Left colon (tissue), 2 donors: ENCODE results near the gene ORC3. TPM values are rescaled to one million over a fixed set of nuclear protein-coding genes. Genes with fewer than 3 reads are reported as not detected.
"Not testable (repeated sequence)": the region's sequence is repeated elsewhere in the genome, so short reads cannot be mapped to it uniquely, and the experiment has no call there.

Source experiments
- ATAC-seq: fragments of 200-7000 bp; cut with Tn5 transposase; one replicate; pipeline ENCODE4 v1.9.1; 2020; ENCODE audit warnings: mild to moderate bottlenecking, moderate library complexity
- DNase-seq, 2 donors: peaks; one replicate each; pipeline ENCODE4 v3.0.0-alpha.2; 2020
- intact Hi-C, 2 donors: fragments of 100-400 bp; cut with DNase I in 1 of 2; cut with micrococcal nuclease in 1 of 2; formaldehyde crosslinking; loops; one replicate each; pipeline versions ENCODE4 v1.11.2 to v1.14.0; 2022; cut with DNase I, micrococcal nuclease
- total RNA-seq, 2 donors: library from RNA; stranded (reverse); fragmentation: NEBNext Ultra II Directional; extraction: Animal tissue kit (Norgen Biotek cat#: 25700); gene quantifications; one replicate each; pipeline ENCODE4 v1.2.1, GENCODE V29; 2021
- donor health status: DM: no; HTN: no; CAD: no.
- donor health status: DM: yes; HTN: yes; CAD: no.

The ORC3 gene
- total RNA-seq, 2 donors from 2014 or later = 11.3 to 11.9 TPM

DNA sequence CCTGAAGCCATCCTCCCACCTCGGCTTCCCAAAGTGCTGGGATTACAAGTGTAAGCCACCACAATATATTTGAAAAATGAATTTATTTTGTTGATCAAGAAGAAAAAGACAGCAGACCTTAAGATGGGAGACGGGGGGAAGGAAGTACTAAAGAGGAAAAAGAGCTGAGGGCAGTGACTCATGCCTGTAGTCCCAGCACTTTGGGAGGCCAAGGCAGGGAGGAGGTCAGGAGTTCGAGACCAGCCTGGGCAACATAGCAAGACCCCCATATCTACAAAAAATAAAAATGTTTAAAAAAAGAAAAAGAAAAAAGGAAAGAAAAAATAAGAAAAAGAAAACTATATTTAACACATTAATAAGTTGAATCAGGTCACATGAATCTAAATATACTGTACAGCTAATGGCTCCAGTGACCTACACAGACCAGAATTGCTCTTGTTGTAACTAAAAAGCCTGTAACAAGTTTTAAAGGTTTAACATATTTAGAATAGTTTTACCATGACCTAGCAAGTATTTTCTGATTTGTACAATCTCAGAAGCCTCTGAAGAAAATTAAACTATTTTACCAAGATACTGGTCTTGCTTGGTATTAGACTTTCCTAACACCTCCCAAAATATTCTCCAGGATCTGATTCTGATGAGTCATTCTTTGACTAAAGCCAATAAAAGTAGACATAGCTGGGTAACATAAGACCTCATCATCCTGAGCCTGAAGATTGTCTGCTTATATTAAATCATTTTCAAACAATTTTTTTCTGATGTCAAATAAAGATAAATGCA is 116.4 kb downstream of the ORC3 start:
- ATAC-seq = no peak
- DNase-seq = no peak
- intact Hi-C loops = no loop called here

DNA sequence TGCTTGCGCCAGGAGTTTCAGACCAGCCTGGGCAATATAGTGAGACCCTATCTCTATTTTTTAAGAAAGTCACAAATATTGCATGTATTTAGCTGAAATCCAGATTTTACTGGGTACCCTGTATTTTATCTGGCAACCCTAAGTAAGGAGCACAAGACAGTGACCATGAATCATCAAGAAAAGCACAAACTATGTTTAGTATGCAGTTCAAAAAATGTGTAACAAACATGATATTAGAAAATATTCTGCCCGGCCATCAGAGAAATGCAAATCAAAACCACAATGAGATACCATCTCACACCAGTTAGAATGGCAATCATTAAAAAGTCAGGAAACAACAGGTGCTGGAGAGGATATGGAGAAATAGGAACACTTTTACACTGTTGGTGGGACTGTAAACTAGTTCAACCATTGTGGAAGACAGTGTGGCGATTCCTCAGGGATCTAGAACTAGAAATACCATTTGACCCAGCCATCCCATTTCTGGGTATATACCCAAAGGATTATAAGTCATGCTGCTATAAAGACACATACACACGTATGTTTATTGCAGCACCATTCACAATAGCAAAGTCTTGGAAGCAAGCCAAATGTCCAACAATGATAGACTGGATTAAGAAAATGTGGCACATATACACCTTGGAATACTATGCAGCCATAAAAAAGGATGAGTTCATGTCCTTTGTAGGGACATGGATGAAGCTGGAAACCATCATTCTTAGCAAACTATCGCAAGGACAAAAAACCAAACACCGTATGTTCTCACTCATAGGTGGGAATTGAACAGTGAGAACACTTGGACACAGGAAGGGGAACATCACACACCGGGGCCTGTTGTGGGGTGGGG is 118.9 kb downstream of the ORC3 start:
- ATAC-seq, intact Hi-C loops, DNase-seq: not testable (repeated sequence)

DNA sequence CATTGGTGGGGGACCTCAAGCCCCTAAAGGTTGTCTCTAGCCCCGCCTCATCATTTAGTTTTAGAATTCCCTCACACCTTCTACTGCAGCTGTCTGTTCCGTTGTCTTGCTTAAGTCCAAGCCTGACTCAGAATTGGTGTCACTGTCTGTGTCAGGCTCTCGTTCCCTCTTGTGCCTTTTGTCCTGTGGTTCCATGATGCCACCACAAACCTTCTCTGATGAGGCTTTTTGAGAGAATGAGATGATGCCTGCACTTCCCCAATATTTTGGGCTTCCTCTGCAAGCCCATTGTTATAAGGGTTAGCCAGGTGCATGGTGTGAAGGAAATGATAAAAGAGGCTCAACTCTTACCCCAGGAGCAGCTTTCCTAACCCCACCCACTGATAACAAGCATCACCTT is 120.2 kb downstream of the ORC3 start:
- no peak for ATAC-seq

DNA sequence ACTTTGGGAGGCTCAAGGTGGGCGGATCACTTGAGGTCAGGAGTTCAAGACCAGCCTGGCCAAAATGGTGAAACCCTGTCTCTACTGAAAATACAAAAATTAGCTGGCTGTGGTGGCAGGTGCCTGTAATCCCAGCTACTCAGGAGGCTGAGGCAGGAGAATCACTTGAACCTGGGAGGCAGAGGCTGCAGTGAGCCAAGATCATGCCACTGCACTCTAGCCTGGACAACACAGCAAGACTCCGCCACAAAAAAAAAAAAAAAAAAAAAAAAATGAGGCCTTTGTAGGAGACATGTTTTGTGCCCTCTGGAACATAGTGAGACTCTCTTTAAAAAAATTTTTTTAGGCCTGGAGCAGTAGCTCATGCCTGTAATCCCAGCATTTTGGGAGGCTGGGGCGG is 122.8 kb downstream of the ORC3 start:
- intact Hi-C loops, DNase-seq, ATAC-seq: not testable (repeated sequence)

More for the DNA sequence above, 120.2 kb downstream of the ORC3 start:
- intact Hi-C loops = no loop called here
- no peak for DNase-seq

DNA sequence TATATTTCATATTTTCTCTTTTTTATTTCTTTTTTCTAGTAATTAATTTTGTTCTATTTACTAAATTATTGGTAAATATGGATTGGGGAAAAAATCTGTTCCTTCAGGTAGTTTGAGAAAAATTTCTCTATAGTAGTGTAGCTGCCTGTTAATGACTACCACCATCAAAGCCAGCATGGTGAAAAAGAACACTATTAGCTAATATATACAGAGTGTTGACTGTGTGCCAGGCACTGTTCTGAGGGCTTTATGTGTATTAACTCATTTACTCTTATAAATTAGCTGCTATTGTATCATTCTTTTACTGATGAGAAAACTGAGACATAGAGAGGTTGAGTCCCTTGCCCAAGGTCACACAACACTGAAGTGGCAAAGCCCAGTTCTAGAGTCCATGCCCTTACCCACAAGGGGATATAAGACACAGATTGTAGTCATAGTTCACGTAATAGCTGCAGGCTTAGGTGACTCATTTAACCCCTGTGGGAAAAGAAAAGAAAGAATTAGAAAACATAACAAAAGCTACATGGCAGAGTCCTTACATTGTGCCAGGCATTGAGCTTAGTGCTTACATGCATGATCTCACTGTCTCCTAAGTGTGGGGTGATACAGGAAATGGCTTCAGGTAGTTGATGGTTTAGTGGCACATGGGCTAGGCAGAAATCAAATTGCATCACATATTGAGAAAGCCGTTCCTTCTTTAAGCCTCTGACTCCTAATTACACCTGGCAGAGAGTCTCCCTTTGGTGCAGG is 124.3 kb downstream of the ORC3 start:
- intact Hi-C loops = no loop called here
- no peak for DNase-seq
- ATAC-seq = peak; percentile 85

Other genes with a start within 250 kb of the ORC3 start
- 1 to 10 TPM; 2.7 to 3.7 TPM for gene C6orf163, start 245.3 kb upstream of the ORC3 start, total RNA-seq
- under 1 TPM in 1 of 2 donors, not detected in 1; 0.12 TPM for gene CFAP206, start 182.2 kb upstream of the ORC3 start, total RNA-seq
- 10 to 100 TPM; 44.1 to 47.2 TPM for gene SLC35A1, start 117.2 kb upstream of the ORC3 start, total RNA-seq
- gene RARS2, start 148 bp upstream of the ORC3 start, total RNA-seq = 10 to 100 TPM; 28.8 to 32.0 TPM
- 10 to 100 TPM; 30.4 to 40.9 TPM for gene AKIRIN2, start 112.1 kb downstream of the ORC3 start, total RNA-seq